ENCODE results near the gene SMIM35. TPM values are rescaled to one million over a fixed set of nuclear protein-coding genes. Genes with fewer than 3 reads are reported as not detected.

Gene SMIM35
- total RNA-seq, 1 donor: not detected

GRCh38 chr11:118074785-118075184, 12.0 kb downstream of the SMIM35 start:
- no peak overlapping the region for H3K27ac ChIP-seq (ENCODE audit: low read depth, low read length)
- no peak overlapping the region for H3K4me3 ChIP-seq (ENCODE audit: insufficient read depth, low read length)
- H3K4me1 ChIP-seq (ENCODE audit: insufficient read depth, low read length): no peaks in the 10 kb centered on the region
- TF ChIP-seq, protein P1, sequence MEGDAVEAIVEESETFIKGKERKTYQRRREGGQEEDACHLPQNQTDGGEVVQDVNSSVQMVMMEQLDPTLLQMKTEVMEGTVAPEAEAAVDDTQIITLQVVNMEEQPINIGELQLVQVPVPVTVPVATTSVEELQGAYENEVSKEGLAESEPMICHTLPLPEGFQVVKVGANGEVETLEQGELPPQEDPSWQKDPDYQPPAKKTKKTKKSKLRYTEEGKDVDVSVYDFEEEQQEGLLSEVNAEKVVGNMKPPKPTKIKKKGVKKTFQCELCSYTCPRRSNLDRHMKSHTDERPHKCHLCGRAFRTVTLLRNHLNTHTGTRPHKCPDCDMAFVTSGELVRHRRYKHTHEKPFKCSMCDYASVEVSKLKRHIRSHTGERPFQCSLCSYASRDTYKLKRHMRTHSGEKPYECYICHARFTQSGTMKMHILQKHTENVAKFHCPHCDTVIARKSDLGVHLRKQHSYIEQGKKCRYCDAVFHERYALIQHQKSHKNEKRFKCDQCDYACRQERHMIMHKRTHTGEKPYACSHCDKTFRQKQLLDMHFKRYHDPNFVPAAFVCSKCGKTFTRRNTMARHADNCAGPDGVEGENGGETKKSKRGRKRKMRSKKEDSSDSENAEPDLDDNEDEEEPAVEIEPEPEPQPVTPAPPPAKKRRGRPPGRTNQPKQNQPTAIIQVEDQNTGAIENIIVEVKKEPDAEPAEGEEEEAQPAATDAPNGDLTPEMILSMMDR (IDR thresholded peaks at IDR 0.05; ENCODE audit: extremely low read depth, low read depth, low read length): no peak
- H3K9me3 ChIP-seq (ENCODE audit: low read depth, low read length): no peaks in the 10 kb centered on the region
- no peak for DNase-seq (ENCODE audit: insufficient read length, low spot score, missing footprints)
- H3K4me2 ChIP-seq (ENCODE audit: insufficient read depth, low read length): no peak overlapping the region
- H3K27me3 ChIP-seq (ENCODE audit: insufficient read depth, low read length): no peaks in the 10 kb centered on the region
- no peaks in the 10 kb centered on the region for H3K79me2 ChIP-seq (ENCODE audit: insufficient read depth, low read length)
- no peaks in the 10 kb centered on the region for H4K20me1 ChIP-seq (ENCODE audit: insufficient read depth, low read length)
- no peak overlapping the region for H2AFZ ChIP-seq (ENCODE audit: low read length)
- no peaks in the 10 kb centered on the region for H3K36me3 ChIP-seq (ENCODE audit: insufficient read depth, low read length)

- no peaks in the 10 kb centered on the region for H3K79me2 ChIP-seq (ENCODE audit: insufficient read depth, low read length)
- H3K27me3 ChIP-seq (ENCODE audit: insufficient read depth, low read length): no peaks in the 10 kb centered on the region
- H3K36me3 ChIP-seq (ENCODE audit: insufficient read depth, low read length): no peaks in the 10 kb centered on the region
- DNase-seq (ENCODE audit: insufficient read length, low spot score, missing footprints): no peak
- no peak overlapping the region for H2AFZ ChIP-seq (ENCODE audit: low read length)
- H3K4me1 ChIP-seq (ENCODE audit: insufficient read depth, low read length): no peaks in the 10 kb centered on the region
- no peak overlapping the region for H3K4me3 ChIP-seq (ENCODE audit: insufficient read depth, low read length)
- no peak overlapping the region for H3K4me2 ChIP-seq (ENCODE audit: insufficient read depth, low read length)
- H4K20me1 ChIP-seq (ENCODE audit: insufficient read depth, low read length): no peaks in the 10 kb centered on the region
- H3K9me3 ChIP-seq (ENCODE audit: low read depth, low read length): no peaks in the 10 kb centered on the region
- no peak overlapping the region for H3K27ac ChIP-seq (ENCODE audit: low read depth, low read length)
- TF ChIP-seq, protein P1 (IDR thresholded peaks at IDR 0.05; ENCODE audit: extremely low read depth, low read depth, low read length): no peak
Measured at GRCh38 chr11:118074091-118074685, 12.6 kb downstream of the SMIM35 start.

DNA sequence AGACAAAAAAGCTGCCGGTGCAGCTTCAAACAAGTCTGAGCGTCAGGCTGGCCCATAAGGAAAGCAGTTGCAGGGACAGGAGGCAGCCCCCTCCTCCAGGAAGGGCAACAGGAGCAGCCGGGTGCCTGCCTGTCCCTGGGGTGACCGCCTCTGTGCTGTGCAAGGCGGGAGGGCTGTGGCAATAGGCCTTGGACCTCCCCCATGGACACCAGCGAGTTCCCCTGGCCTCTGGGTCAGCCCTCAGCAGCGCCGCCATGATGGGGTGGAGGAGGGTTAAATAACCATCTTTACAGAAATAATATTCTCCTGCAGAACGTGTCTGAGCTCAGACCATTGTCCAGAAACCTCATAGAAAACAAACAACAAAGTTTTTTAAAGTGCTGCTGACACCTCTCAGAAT, 13.2 kb downstream of the SMIM35 start:
- TF ChIP-seq, protein P1 (IDR thresholded peaks at IDR 0.05; ENCODE audit: extremely low read depth, low read depth, low read length): no peak
- no peaks in the 10 kb centered on the region for H3K27me3 ChIP-seq (ENCODE audit: insufficient read depth, low read length)
- no peak overlapping the region for H3K4me3 ChIP-seq (ENCODE audit: insufficient read depth, low read length)
- H3K36me3 ChIP-seq (ENCODE audit: insufficient read depth, low read length): no peaks in the 10 kb centered on the region
- H3K4me2 ChIP-seq (ENCODE audit: insufficient read depth, low read length): no peak overlapping the region
- no peak overlapping the region for H2AFZ ChIP-seq (ENCODE audit: low read length)
- H3K79me2 ChIP-seq (ENCODE audit: insufficient read depth, low read length): no peaks in the 10 kb centered on the region
- no peaks in the 10 kb centered on the region for H3K4me1 ChIP-seq (ENCODE audit: insufficient read depth, low read length)
- no peaks in the 10 kb centered on the region for H3K9me3 ChIP-seq (ENCODE audit: low read depth, low read length)
- no peak for DNase-seq (ENCODE audit: insufficient read length, low spot score, missing footprints)
- H4K20me1 ChIP-seq (ENCODE audit: insufficient read depth, low read length): no peaks in the 10 kb centered on the region
- H3K27ac ChIP-seq (ENCODE audit: low read depth, low read length): no peak overlapping the region

DNA sequence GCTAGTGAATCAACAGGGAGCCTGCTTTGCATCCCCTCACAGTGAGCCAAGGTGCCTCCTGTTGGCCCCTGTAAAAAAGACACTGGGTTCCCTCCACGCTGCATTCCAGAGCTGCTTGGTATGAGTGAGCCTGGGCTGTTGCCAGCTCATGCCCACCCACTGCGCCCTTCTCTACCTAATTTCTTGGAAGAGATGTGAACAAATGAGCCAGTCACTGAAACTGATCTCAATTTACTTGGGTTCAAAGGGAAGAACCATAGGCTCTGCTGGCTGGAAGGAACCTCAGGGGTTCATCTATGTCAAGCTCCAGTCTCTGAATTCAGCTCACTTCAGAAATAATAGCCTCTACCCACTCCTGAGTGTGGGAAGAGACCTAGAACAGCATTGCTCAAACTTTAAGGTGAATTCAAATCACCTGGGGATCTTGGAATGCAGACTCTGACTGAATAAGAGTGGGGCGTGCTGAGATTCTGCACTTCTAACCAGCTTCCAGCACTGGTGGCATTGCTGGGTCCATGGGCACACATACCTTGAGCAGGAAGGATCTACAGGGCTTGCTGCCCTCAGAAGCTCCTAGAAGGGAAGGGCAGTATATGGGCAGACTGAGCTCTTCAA, 15.2 kb downstream of the SMIM35 start:
- no peaks in the 10 kb centered on the region for H4K20me1 ChIP-seq (ENCODE audit: insufficient read depth, low read length)
- no peak for DNase-seq (ENCODE audit: insufficient read length, low spot score, missing footprints)
- no peaks in the 10 kb centered on the region for H3K79me2 ChIP-seq (ENCODE audit: insufficient read depth, low read length)
- H3K36me3 ChIP-seq (ENCODE audit: insufficient read depth, low read length): no peaks in the 10 kb centered on the region
- no peaks in the 10 kb centered on the region for H3K27me3 ChIP-seq (ENCODE audit: insufficient read depth, low read length)
- TF ChIP-seq, protein P1 (IDR thresholded peaks at IDR 0.05; ENCODE audit: extremely low read depth, low read depth, low read length): no peak
- H2AFZ ChIP-seq (ENCODE audit: low read length): no peak overlapping the region
- no peak overlapping the region for H3K4me3 ChIP-seq (ENCODE audit: insufficient read depth, low read length)
- H3K4me2 ChIP-seq (ENCODE audit: insufficient read depth, low read length): no peak overlapping the region
- H3K4me1 ChIP-seq (ENCODE audit: insufficient read depth, low read length): no peaks in the 10 kb centered on the region
- no peak overlapping the region for H3K27ac ChIP-seq (ENCODE audit: low read depth, low read length)
- no peaks in the 10 kb centered on the region for H3K9me3 ChIP-seq (ENCODE audit: low read depth, low read length)
